ENCODE results near the gene TMEM91. TPM values are rescaled to one million over a fixed set of nuclear protein-coding genes. Genes with fewer than 3 reads are reported as not detected.
"Not testable (repeated sequence)": the region's sequence is repeated elsewhere in the genome, so short reads cannot be mapped to it uniquely, and the experiment has no call there.

Gene TMEM91
- total RNA-seq, 2 donors from 2014 or later, result 3.5 to 15.1 TPM

GRCh38 chr19:41362143-41362847 lies 14.0 kb upstream of the TMEM91 start:
- Mint-ChIP-seq H3K4me3 (peak overlapping the region; percentile 94), H3K27ac (peak overlapping the region; percentile 98), H3K36me3 (ENCODE audit: low read depth) (peaks cover 6% of the 10 kb centered on the region), H3K4me1 (peaks cover 17% of the 10 kb centered on the region), H3K9me3 (no peaks in the 10 kb centered on the region), H3K27me3 (no peaks in the 10 kb centered on the region)
- ATAC-seq (replicated peaks), result no peak

- H3K27ac Mint-ChIP-seq, result peak overlapping the region; percentile 98
- H3K27me3 Mint-ChIP-seq, result no peaks in the 10 kb centered on the region
- peak overlapping the region; percentile 94 for H3K4me3 Mint-ChIP-seq
- peaks cover 6% of the 10 kb centered on the region for H3K36me3 Mint-ChIP-seq (ENCODE audit: low read depth)
- peaks cover 7% of the 10 kb centered on the region for H3K4me1 Mint-ChIP-seq
- no peaks in the 10 kb centered on the region for H3K9me3 Mint-ChIP-seq
- ATAC-seq (replicated peaks), result no peak
Observed at GRCh38 chr19:41363371-41363752, 13.0 kb upstream of the TMEM91 start.

DNA sequence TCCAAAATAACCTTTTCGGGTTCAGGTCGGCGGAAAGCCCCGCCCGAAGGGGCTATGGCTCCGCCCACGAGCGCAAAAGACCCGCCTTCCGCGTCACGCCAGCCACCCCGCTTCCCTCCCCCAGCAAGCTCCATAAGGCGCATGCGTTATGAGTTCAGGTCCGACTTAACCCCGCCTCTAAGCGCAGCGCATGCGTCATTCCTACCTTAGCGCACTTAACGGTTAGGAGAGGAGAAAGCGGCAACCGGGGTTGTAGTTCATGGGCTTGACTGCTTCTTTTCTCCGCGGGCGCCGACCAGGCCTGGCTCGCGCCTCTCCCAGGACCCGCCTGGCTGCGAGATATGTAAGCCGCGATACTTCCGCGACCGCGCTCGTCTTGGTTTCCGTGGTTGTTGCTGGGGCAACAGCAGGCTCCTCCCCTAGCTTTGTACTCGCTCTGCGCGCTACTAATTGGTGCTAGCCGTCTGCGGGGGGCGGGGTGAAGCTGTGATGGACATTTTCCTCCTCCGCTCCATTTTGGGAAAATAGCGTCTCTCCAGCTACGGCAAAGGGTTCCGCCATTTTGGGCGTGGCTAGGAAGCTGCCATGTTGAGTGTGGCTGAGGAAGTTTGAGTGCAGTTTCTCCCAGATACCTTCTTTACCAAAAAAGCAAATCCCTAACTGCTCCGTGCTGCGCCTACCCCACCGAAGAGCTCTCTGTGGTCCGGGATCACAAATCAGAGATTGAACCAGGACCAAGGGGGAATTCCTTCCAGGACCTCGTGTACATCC lies 12.4 kb upstream of the TMEM91 start, which contains the start of gene B9D2:
TSS of gene B9D2 (minus strand) at position 397 of the 771 bp plus-strand sequence. CDS start 630 bp downstream, outside the sequence.
- H3K36me3 Mint-ChIP-seq (ENCODE audit: low read depth), result peaks cover 6% of the 10 kb centered on the region
- H3K4me1 Mint-ChIP-seq, result peaks cover 5% of the 10 kb centered on the region
- peak within 1 kb of the TSS; percentile 94 for H3K4me3 Mint-ChIP-seq
- H3K27ac Mint-ChIP-seq, result peak within 1 kb of the TSS; percentile 98
- no peaks in the 10 kb centered on the region for H3K9me3 Mint-ChIP-seq
- peak; percentile 98 for ATAC-seq (replicated peaks)
- no peaks in the 10 kb centered on the region for H3K27me3 Mint-ChIP-seq

DNA sequence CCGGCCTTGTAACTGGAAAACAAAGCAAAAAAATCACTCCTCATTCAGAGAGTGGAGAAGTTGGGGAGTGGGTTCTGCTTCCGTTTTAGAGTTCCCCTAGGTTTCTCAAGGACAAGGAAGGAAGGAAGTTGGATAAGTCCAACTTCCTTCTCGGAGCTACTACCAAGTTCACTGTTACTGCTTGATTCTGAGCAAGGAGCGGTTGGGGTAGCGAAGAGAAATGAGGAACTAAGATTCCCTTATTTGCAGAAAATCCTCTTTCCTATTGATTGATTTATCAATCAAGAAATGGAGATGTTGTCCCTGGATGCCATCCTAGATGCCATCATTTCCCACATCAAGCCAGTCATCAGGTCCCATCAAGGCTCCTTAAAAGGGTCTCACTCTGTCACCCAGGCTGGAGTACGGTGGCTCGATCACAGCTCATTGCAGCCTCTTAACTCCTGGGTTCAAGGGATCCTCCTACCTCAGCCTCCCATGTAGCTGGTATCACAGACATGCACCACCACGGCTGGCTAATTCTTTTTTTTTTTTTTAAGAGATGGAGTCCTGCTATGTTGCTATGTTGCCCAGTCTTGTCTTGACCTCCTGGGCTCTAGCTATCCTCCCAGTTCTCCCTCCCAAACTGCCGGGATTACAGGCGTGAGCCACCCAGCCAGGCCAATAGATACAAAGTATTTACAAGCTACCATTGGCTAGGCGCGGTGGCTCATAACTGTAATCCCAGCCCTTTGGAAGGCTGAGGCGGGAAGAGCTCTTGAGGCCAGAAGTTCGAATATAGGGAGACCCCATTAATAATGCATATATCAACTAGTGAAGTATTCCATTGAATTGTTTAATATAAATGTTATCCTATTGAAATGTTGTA lies 11.6 kb upstream of the TMEM91 start:
- Mint-ChIP-seq H3K9me3 (no peaks in the 10 kb centered on the region), H3K36me3 (ENCODE audit: low read depth) (peaks cover 6% of the 10 kb centered on the region), H3K27me3 (no peaks in the 10 kb centered on the region), H3K4me1 (peaks cover 5% of the 10 kb centered on the region), H3K27ac (peak overlapping the region; percentile 98), H3K4me3 (peak overlapping the region; percentile 94)
- no peak for ATAC-seq (replicated peaks)

- Mint-ChIP-seq H3K27me3 (no peaks in the 10 kb centered on the region), H3K4me1 (peaks cover 5% of the 10 kb centered on the region), H3K9me3 (no peaks in the 10 kb centered on the region), H3K4me3 (no peak overlapping the region), H3K36me3 (ENCODE audit: low read depth) (peaks cover 6% of the 10 kb centered on the region), H3K27ac (no peak overlapping the region)
- ATAC-seq (replicated peaks), result no peak
Observed at GRCh38 chr19:41366089-41366488, 10.2 kb upstream of the TMEM91 start.

DNA sequence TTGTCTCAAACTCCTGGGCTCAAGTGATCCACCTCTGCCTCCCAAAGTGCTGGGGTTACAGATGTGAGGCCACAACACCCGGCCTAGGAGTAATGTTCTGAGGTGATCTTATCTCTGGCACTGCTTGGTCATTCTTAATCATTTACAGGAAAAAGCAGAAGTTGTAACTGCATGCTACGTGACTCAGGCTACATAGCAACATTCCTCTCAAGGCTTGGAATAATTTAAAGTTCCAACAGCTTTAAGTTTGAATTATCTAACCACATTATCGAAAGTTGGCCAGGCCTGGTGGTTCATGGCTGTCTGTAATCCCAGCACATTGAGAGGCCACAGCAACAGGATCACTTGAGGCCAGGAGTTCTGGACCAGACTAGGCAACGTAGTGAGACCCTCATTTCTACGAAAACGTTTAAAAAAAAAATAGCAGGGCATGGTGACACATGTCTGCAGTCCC lies 8.5 kb upstream of the TMEM91 start:
- no peaks in the 10 kb centered on the region for H3K27me3 Mint-ChIP-seq
- H3K27ac Mint-ChIP-seq, result no peak overlapping the region

DNA sequence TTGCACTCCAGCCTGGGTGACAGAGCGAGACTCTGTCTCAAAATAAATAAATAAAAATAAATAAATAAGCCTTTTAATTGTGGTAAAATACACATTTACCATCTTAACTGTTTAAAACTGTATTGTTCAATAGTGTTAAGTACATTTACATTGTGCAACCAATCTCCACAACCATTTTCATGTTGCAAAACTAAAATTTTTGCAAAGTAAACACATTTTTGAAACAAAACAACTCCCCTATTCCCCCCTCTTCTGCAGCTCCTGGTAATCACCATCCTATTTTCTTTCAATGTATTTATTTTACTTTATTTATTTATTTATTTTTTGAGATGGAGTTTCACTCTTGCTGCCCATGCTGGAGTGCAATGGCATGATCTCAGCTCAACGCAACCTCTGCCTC lies 6.6 kb upstream of the TMEM91 start:
- no peak for ATAC-seq (replicated peaks)
- no peak overlapping the region for H3K27ac Mint-ChIP-seq
- H3K36me3 Mint-ChIP-seq (ENCODE audit: low read depth), result no peaks in the 10 kb centered on the region
- H3K4me1 Mint-ChIP-seq, result no peaks in the 10 kb centered on the region
- H3K4me3 Mint-ChIP-seq, result no peak overlapping the region
- no peaks in the 10 kb centered on the region for H3K9me3 Mint-ChIP-seq
- no peaks in the 10 kb centered on the region for H3K27me3 Mint-ChIP-seq

More for the DNA sequence above, 8.5 kb upstream of the TMEM91 start:
- H3K4me3 Mint-ChIP-seq, result no peak overlapping the region
- peaks cover 6% of the 10 kb centered on the region for H3K36me3 Mint-ChIP-seq (ENCODE audit: low read depth)
- H3K4me1 Mint-ChIP-seq, result no peaks in the 10 kb centered on the region
- ATAC-seq (replicated peaks), result no peak
- H3K9me3 Mint-ChIP-seq, result no peaks in the 10 kb centered on the region

- not testable (repeated sequence) for H3K4me3 Mint-ChIP-seq; ATAC-seq (replicated peaks); H3K27ac Mint-ChIP-seq
Observed at GRCh38 chr19:41371119-41371518, 5.2 kb upstream of the TMEM91 start.

DNA sequence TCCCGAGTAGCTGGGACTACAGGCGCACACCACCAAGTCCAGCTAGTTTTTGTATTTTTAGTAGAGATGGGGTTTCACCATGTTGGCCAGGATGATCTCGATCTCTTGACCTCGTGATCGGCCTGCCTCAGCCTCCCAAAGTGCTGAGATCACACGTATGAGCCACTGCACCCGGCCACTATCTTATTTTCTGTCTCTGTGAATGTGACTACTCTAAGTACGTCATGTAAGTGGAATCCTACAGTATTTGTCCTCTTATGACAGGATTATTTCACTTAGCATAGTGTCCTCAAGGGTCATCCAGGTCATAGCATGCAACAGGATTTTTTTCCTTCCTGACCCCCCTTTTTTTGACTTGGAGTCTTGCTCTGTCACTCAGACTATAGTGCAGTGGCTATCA lies 4.8 kb upstream of the TMEM91 start:
- H3K27ac Mint-ChIP-seq, result no peak overlapping the region
- no peaks in the 10 kb centered on the region for H3K4me1 Mint-ChIP-seq
- no peaks in the 10 kb centered on the region for H3K27me3 Mint-ChIP-seq
- H3K4me3 Mint-ChIP-seq, result no peak overlapping the region
- H3K36me3 Mint-ChIP-seq (ENCODE audit: low read depth), result no peaks in the 10 kb centered on the region
- ATAC-seq (replicated peaks), result no peak
- no peaks in the 10 kb centered on the region for H3K9me3 Mint-ChIP-seq

More at GRCh38 chr19:41371119-41371518, 5.2 kb upstream of the TMEM91 start:
- not testable (repeated sequence) for H3K27me3 Mint-ChIP-seq; H3K9me3 Mint-ChIP-seq; H3K4me1 Mint-ChIP-seq; H3K36me3 Mint-ChIP-seq (ENCODE audit: low read depth)

DNA sequence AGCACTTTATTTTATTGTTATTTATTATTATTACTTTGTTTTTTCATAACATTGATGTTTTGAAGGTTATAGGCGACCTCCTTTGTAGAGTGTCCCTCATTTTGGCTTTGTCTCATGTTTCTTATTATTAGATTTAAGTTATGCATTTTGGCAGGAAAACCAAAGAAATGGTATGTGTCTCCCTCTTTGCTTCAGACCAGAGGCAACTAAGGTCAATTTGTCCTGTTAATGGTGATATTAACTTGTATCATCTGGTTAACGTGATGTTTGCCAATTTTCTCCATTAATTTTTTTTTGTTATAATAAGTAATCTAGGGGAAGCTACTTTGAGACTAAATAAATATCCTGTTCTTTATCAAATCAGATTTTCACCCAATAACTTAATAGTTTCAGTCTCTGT lies 3.8 kb upstream of the TMEM91 start:
- H3K27me3 Mint-ChIP-seq, result no peaks in the 10 kb centered on the region
- no peak overlapping the region for H3K4me3 Mint-ChIP-seq
- H3K36me3 Mint-ChIP-seq (ENCODE audit: low read depth), result no peaks in the 10 kb centered on the region
- H3K27ac Mint-ChIP-seq, result no peak overlapping the region
- H3K9me3 Mint-ChIP-seq, result no peaks in the 10 kb centered on the region
- peaks cover 7% of the 10 kb centered on the region for H3K4me1 Mint-ChIP-seq
- ATAC-seq (replicated peaks), result no peak

GRCh38 chr19:41373993-41374392 lies 2.3 kb upstream of the TMEM91 start:
- ATAC-seq (replicated peaks), result no peak
- H3K36me3 Mint-ChIP-seq (ENCODE audit: low read depth), result no peaks in the 10 kb centered on the region

DNA sequence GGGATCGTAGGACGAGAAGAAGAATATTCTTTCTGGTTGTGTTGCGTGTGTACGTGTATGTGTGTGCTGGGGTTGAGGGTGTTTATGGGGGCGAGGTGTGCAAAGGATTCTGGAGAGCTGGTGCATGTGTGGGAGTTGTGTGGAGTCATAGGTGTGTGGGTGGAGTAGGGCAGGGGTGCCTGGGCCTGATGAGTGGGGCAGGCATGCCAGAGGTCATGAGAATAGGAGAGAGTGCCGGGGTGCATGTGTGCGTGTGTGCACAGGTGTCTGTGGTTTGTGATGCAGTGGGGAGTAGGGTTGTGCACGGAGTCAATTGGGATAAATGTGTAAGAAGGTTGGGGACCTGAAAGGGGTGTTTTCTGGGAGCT lies 649 bp downstream of the TMEM91 start:
- Mint-ChIP-seq H3K27me3 (no peaks in the 10 kb centered on the region), H3K4me1 (peaks cover 12% of the 10 kb centered on the region), H3K4me3 (peak overlapping the region; percentile 74), H3K36me3 (ENCODE audit: low read depth) (no peaks in the 10 kb centered on the region), H3K9me3 (no peaks in the 10 kb centered on the region), H3K27ac (peak overlapping the region; percentile 33)
- peak; percentile 77 for ATAC-seq (replicated peaks)

More at GRCh38 chr19:41373993-41374392, 2.3 kb upstream of the TMEM91 start:
- Mint-ChIP-seq H3K4me1 (peaks cover 12% of the 10 kb centered on the region), H3K27me3 (no peaks in the 10 kb centered on the region), H3K4me3 (no peak overlapping the region), H3K9me3 (no peaks in the 10 kb centered on the region), H3K27ac (no peak overlapping the region)

DNA sequence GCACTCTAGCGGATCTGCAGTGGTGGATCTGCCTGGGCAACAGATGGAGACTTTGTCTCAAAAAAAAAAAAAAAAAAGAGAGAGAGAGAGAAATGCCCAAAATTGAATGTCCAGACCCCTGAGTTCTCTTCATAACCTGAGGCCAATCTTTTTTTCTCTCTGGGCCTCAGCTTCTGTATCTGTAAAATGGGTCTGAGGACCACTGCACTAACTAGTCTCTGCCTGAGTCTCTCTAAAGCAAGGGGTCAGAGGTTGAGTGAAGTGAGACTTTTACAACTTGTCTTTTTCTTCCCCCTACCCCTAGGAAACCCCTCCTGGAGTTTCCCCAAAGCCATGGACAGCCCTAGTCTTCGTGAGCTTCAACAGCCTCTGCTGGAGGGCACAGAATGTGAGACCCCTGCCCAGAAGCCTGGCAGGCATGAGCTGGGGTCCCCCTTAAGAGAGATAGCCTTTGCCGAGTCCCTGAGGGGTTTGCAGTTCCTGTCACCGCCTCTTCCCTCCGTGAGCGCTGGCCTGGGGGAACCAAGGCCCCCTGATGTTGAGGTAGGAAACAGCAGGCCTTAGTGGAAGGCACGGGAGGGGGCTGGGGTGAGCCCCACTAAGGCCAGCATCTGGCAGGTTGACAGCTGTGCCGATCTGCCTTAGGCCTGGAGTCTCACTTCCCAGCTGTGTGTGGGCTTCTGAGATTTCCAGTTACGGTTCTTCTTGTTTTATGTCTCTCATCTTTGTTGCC lies 1.8 kb downstream of the TMEM91 start:
- Mint-ChIP-seq H3K27me3 (no peaks in the 10 kb centered on the region), H3K27ac (no peak overlapping the region), H3K9me3 (no peaks in the 10 kb centered on the region), H3K4me3 (no peak overlapping the region), H3K36me3 (ENCODE audit: low read depth) (peaks cover 6% of the 10 kb centered on the region), H3K4me1 (peaks cover 12% of the 10 kb centered on the region)
- ATAC-seq (replicated peaks), result no peak

DNA sequence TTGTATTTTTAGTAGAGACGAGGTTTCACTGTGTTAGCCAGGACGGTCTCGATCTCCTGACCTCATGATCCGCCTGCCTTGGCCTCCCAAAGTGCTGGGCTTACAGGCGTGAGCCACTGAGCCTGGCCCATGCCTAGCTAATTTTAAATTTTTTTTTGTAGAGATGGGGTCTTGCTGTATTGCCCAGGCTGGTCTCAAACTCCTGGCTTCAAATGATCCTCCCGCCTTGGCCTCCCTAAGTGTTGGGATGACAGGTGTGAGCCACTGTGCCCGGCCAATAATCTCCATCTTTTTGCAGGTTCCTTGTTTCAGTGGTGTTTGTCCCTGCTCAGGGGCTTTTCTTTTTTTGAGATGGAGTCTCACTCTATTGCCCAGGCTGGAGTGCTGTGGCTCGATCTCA lies 5.2 kb downstream of the TMEM91 start:
- Mint-ChIP-seq H3K36me3 (ENCODE audit: low read depth) (peaks cover 15% of the 10 kb centered on the region), H3K4me1 (peaks cover 17% of the 10 kb centered on the region)
- not testable (repeated sequence) for H3K27me3 Mint-ChIP-seq; ATAC-seq (replicated peaks); H3K4me3 Mint-ChIP-seq; H3K27ac Mint-ChIP-seq; H3K9me3 Mint-ChIP-seq
